IPS-NIHi7 (cell line): ENCODE data around the gene SQOR.

Experiments used
- DNase-seq: peaks from one replicate; pipeline ENCODE4 v3.0.0; 2012; ENCODE audit warnings: mixed read lengths; ENCODE audit errors: extremely low spot score

Gene SQOR

GRCh38 chr15:45705510-45706473 is 71.0 kb downstream of the SQOR start:
- DNase-seq, result peak; percentile 70

- DNase-seq, result no peak
Observed at GRCh38 chr15:45710657-45711056, 75.8 kb downstream of the SQOR start.

- DNase-seq, result peak; percentile 51
Observed at GRCh38 chr15:45714590-45715488, 80.0 kb downstream of the SQOR start.

- DNase-seq, result no peak
Observed at GRCh38 chr15:45715528-45715927, 80.7 kb downstream of the SQOR start.

GRCh38 chr15:45719490-45719889 is 84.7 kb downstream of the SQOR start:
- no peak for DNase-seq

GRCh38 chr15:45720183-45720582 is 85.4 kb downstream of the SQOR start:
- no peak for DNase-seq

GRCh38 chr15:45728641-45729040 is 93.8 kb downstream of the SQOR start:
- no peak for DNase-seq

GRCh38 chr15:45729141-45729540 is 94.3 kb downstream of the SQOR start:
- no peak for DNase-seq

- DNase-seq, result no peak
Observed at GRCh38 chr15:45731343-45731742, 96.5 kb downstream of the SQOR start.

- DNase-seq, result no peak
Observed at GRCh38 chr15:45732662-45733061, 97.8 kb downstream of the SQOR start.

GRCh38 chr15:45734260-45734711 is 99.5 kb downstream of the SQOR start:
- no peak for DNase-seq
